ENCODE measurements around the gene TAF11L5.

DNA sequence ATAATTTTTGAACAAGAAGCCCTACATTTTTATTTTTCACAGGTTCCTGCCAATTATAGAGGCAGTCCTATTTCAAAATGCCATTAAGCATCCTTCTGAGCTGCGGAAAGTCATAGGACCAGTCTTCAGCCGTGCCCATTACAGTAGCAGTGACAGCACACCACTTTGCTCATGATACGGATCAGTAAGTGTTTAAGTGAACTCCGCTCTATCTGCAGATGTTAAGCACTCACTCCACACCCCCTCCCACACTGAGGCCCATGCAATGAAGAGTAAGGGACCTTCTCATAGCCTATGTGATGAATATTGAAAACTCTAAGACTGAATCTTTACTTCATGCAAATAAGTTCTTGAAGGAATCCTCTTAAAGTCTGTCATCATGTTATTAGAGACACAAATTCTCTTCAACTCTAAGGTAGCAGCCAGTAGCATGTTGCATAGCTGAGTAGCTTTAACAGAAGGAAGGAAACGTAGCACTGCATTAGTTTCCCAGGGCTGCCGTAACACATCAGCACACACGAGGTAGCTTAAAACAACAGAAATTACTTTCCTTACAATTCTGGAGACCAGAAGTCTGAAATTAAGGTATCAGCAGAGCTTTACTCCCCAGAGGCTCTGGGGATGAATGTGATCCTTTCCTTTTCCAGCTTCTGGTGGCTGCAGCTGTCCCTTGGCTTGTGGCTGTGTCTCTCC is 47.3 kb upstream of the TAF11L5 start:
- no peak for TF ChIP-seq POLR2AphosphoS5 (IDR thresholded peaks at IDR 0.05)
- TF ChIP-seq, protein P1, sequence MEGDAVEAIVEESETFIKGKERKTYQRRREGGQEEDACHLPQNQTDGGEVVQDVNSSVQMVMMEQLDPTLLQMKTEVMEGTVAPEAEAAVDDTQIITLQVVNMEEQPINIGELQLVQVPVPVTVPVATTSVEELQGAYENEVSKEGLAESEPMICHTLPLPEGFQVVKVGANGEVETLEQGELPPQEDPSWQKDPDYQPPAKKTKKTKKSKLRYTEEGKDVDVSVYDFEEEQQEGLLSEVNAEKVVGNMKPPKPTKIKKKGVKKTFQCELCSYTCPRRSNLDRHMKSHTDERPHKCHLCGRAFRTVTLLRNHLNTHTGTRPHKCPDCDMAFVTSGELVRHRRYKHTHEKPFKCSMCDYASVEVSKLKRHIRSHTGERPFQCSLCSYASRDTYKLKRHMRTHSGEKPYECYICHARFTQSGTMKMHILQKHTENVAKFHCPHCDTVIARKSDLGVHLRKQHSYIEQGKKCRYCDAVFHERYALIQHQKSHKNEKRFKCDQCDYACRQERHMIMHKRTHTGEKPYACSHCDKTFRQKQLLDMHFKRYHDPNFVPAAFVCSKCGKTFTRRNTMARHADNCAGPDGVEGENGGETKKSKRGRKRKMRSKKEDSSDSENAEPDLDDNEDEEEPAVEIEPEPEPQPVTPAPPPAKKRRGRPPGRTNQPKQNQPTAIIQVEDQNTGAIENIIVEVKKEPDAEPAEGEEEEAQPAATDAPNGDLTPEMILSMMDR (IDR thresholded peaks at IDR 0.05): no peak
